Natural killer cell treated with Interleukin-12 subunit alpha and Interleukin-12 subunit beta and Interleukin-15 and Interleukin-18, amount 100 ng/mL, for 72 hours (primary cell): Measurements from ENCODE around the gene CCDC57. TPM values are rescaled to one million over a fixed set of nuclear protein-coding genes. Genes with fewer than 3 reads are reported as not detected.
"Not testable (repeated sequence)": the region's sequence is repeated elsewhere in the genome, so short reads cannot be mapped to it uniquely, and the experiment has no call there.

Source experiments
- ATAC-seq, 2 donors: fragments of 150-1000 bp; cut with Tn5 transposase in 1 of 2; sonication (Bioruptor Pico), chemical (Tn5 transposase) in 1 of 2; 2 replicates each; pipeline ENCODE4 v1.10.0; 2021
- DNase-seq: peaks from one replicate; pipeline ENCODE4 v3.0.0; 2022; ENCODE audit warnings: low spot score
- H3K27ac Mint-ChIP-seq, 2 donors: 1 replicate in 1 of 2; 2 replicates in 1 of 2; pipeline ENCODE4 v1.8.0; 2022; ENCODE audit warnings: mixed read lengths in 2 of 2, mild to moderate bottlenecking in 1 of 2, moderate library complexity in 1 of 2
- H3K27me3 Mint-ChIP-seq, 2 donors: 1 replicate in 1 of 2; 2 replicates in 1 of 2; pipeline ENCODE4 v1.8.0; 2022; ENCODE audit warnings: mixed read lengths in 2 of 2
- H3K36me3 Mint-ChIP-seq: one replicate; pipeline ENCODE4 v1.8.0; 2022; ENCODE audit warnings: mixed read lengths
- H3K4me1 Mint-ChIP-seq, 2 donors: 1 replicate in 1 of 2; 2 replicates in 1 of 2; pipeline ENCODE4 v1.8.0; 2022; ENCODE audit warnings: low read depth in 2 of 2, mixed read lengths in 2 of 2, mild to moderate bottlenecking in 1 of 2
- H3K4me3 Mint-ChIP-seq: one replicate; pipeline ENCODE4 v1.8.0; 2022; ENCODE audit warnings: mixed read lengths
- H3K9me3 Mint-ChIP-seq: 2 replicates; pipeline ENCODE4 v1.8.0; 2022; ENCODE audit warnings: mixed read lengths
- total RNA-seq, 2 donors: library from RNA; stranded (reverse); gene quantifications; one replicate each; pipeline ENCODE4 v1.2.3, GENCODE V29; 2022

CCDC57 gene
- total RNA-seq, 2 donors from 2014 or later = 34.0 to 82.2 TPM

DNA sequence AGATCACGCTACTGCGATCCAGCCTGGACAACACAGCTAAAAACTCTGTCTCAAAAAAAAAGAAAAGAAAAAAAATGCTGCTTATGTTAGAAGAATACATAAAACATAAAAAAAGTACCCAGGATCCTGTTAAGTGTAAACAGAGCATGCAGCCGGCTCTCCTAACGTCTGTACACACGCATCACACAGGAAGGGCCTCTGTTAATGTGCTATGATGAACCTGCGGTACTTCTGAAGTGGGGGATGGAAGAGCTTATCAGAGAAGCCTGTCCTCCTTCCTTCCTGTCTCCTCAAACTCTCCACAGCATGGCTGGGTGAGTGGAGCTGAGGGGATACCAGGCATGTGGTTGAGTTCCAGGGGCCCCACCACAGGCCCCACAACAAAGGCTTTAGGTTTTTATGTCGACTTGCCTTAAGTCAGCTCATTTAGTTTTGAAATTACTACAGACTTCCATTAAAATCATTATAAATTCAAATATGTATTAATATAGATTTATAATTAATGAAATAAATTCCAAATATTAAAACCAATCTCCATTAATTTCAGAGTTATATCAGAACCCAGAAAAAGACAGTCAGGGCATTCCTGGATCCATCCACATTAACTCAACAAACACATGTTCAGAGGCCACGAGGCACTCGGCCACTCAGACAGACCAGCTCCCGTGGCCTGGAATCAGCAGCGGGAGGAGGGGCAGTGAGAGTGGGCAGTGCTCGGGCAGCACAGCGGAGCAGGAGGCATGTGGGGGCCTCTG is 11.7 kb downstream of the CCDC57 start:
- H3K27ac Mint-ChIP-seq = peak overlapping the region; percentile 69 to 87
- peak overlapping the region; percentile 58 for H3K4me3 Mint-ChIP-seq
- ATAC-seq (peak; percentile 83 to 92), DNase-seq (no peak)
- peaks cover 26 to 35% of the 10 kb centered on the region in 2 donors for H3K4me1 Mint-ChIP-seq
- peaks cover 4% of the 10 kb centered on the region for H3K36me3 Mint-ChIP-seq
- no peaks in the 10 kb centered on the region for H3K27me3 Mint-ChIP-seq
- no peaks in the 10 kb centered on the region for H3K9me3 Mint-ChIP-seq

DNA sequence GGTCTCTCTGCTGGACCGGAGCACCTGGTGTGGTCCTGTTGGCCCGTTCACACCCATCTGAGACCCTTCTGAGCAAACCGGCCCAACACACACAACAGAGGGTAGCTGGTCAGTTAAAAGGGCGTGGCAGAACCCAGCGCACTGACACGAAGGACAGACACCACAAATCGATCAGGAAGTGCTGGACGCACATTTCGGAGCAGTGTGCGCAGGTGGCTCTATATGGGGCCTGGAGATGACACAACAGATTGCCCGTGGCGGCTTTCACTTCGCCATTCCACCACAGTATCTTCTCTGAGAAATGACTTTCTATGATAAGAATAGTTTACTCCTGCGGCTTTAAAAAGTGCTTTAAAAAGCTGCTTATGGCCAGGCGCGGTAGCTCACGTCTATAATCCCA is 12.5 kb downstream of the CCDC57 start:
- H3K4me3 Mint-ChIP-seq = peak overlapping the region; percentile 58
- no peaks in the 10 kb centered on the region for H3K27me3 Mint-ChIP-seq
- ATAC-seq = no peak

DNA sequence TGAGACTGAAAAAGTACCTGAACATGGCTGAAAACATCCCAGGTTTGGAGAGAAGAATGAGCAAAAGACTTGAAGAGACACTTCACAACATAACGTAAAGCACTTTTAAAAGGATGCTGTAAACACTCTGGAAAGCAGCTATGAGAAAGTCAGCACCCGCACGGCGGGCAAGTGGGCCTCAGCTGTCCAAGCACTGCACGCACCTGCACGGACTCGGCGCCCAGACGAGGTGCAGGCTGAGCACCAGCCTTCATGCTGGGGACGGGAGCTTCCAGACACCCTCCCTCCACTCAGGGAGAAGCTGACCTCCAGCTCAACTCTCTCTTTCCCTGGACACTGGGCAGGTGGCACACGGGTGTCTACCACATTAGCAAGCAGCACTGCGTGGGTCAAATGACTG is 13.1 kb downstream of the CCDC57 start:
- H3K27ac Mint-ChIP-seq = no peak overlapping the region
- H3K9me3 Mint-ChIP-seq = no peaks in the 10 kb centered on the region
- peaks cover 13 to 23% of the 10 kb centered on the region in 2 donors for H3K4me1 Mint-ChIP-seq
- ATAC-seq (no peak), DNase-seq (no peak)
- no peak overlapping the region for H3K4me3 Mint-ChIP-seq
- peaks cover 4% of the 10 kb centered on the region for H3K36me3 Mint-ChIP-seq
- H3K27me3 Mint-ChIP-seq = no peaks in the 10 kb centered on the region

More for the DNA sequence above, 12.5 kb downstream of the CCDC57 start:
- peaks cover 18 to 28% of the 10 kb centered on the region in 2 donors for H3K4me1 Mint-ChIP-seq
- H3K27ac Mint-ChIP-seq = peak overlapping the region; percentile 69 to 87
- H3K9me3 Mint-ChIP-seq = no peaks in the 10 kb centered on the region
- peaks cover 4% of the 10 kb centered on the region for H3K36me3 Mint-ChIP-seq
- DNase-seq = no peak

DNA sequence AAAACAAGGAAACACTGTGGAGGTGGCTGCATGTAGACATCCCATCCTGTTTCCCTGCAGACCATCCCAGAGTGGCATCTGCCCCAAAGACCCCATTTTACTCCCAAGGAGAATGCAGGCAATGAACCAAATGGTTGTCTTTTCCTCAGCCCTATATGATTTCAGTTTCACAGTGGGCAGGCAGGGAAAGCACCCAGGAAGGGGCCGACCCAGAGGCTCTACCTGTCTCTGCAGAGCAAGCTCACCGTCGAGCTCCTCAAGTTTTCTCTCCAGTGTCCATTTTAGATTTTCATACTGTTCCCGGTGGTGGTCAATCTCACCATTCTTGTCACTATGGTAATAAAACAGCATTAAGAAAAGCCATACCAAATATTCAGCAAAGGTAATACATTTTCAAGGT is 14.6 kb downstream of the CCDC57 start:
- no peaks in the 10 kb centered on the region for H3K27me3 Mint-ChIP-seq
- no peaks in the 10 kb centered on the region for H3K9me3 Mint-ChIP-seq
- DNase-seq (no peak), ATAC-seq (no peak)
- H3K36me3 Mint-ChIP-seq = peaks cover 14% of the 10 kb centered on the region
- H3K4me3 Mint-ChIP-seq = peak overlapping the region; percentile 7
- peaks cover 13 to 20% of the 10 kb centered on the region in 2 donors for H3K4me1 Mint-ChIP-seq
- no peak overlapping the region for H3K27ac Mint-ChIP-seq

DNA sequence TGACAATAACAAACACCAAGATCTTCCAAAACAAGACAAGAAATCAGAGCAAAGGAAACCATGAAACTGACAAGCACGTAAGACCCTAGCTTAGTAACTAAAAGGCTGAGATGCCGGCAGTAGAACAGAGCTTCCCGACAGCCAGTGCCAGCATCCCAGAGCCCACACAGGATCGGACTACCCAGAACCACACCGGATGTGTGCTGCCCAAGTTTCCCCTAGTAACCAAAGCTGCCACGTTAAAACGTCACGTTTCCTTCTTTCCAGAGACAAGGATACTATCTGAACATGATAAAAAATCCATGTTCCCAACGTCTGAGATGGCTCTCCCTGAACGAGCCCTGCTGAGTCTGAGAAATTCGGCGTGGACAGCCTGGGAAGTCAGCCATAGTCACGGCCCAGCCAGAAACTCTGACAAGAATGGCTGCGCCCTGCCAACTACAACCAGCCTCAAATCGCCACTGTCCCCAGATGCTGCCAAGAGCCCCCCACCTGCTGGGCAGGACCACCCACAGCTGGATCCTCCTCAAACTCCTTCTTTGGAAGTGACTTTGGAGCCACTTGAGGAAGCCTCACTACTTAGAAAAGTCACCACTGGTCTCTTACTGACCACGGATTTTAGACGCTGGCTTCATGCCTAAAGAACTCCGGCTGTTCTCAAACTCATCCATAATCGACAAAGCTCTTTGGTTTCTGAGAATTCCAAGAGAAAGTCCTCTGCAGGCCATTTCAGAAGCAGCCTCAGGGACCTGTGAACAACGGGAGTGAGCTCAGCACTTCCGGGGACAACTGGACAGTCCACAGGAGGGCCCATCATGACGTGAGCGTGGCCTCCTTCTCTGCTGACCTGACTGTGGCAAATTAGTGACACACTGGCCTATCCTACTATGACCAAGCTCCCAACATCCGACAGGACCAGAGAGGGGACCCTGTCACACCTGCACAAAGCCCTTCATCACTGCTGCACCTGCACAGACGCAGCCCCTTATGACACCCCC is 16.7 kb downstream of the CCDC57 start:
- H3K4me1 Mint-ChIP-seq = peaks cover 13 to 14% of the 10 kb centered on the region in 2 donors
- H3K4me3 Mint-ChIP-seq = no peak overlapping the region
- H3K27ac Mint-ChIP-seq = no peak overlapping the region
- no peak for DNase-seq
- peaks cover 14% of the 10 kb centered on the region for H3K36me3 Mint-ChIP-seq
- no peak for ATAC-seq
- no peaks in the 10 kb centered on the region for H3K9me3 Mint-ChIP-seq
- no peaks in the 10 kb centered on the region for H3K27me3 Mint-ChIP-seq

DNA sequence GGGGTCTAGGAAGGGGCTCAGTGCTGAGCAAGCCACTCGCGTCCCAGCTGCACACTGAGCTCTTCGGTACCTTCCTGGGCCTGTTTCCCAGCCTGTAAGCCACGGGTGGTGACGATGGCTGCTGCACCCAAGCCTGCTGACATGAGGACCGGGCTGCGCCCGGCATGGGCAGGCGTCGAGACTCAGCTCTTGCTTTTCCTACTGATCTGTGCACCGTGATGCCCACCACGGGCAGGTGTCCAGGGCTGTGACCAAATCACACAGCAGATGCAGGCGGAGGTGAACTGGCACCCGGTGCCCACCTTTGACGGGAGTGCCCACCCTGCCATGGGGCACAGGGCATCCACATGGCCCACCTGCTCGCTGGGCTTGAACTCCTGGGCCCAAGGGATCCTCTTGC is 17.9 kb downstream of the CCDC57 start:
- Mint-ChIP-seq H3K27ac (no peak overlapping the region), H3K36me3 (peaks cover 14% of the 10 kb centered on the region), H3K27me3 (no peaks in the 10 kb centered on the region), H3K4me3 (no peak overlapping the region), H3K4me1 (peaks cover 7% of the 10 kb centered on the region in 2 donors), H3K9me3 (no peaks in the 10 kb centered on the region)
- ATAC-seq (no peak), DNase-seq (no peak)

DNA sequence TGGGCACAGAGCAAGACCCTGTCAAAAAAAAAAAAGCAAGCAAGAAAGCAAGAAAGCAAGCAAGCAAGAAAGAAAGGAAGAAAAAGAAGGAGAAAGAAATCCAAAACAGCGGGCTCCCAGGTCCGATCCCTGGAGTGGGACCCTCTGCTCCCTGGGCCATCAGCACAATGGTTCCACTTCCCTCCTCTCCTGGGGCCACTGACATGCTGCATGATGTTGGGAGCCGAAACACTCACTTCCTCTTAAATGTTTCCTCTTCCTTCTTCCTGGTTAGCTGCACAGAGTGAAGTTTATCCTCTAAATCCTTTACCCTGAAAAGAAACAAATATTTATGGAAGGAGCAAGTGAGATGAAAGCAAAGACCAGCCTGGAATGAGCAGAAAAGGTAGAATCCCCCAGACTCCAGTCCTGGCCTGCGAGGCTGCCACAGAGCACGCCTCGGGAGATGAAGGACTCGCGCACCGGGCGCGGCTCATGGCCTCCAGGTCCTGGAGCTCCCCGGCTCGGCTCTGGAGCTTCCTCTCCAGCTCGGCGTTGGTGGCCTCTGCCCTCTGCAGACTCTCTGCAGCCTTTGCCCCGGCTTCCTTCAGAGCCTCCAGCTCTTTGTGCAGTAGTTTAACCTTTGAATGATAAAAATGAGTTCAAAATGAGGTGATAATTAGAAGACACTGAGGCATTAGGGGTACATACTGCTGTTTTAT is 19.0 kb downstream of the CCDC57 start:
- Mint-ChIP-seq H3K27ac (no peak overlapping the region), H3K4me3 (no peak overlapping the region), H3K4me1 (peaks cover 7% of the 10 kb centered on the region in 2 donors), H3K36me3 (peaks cover 14% of the 10 kb centered on the region), H3K9me3 (no peaks in the 10 kb centered on the region), H3K27me3 (no peaks in the 10 kb centered on the region)
- ATAC-seq = no peak
- no peak for DNase-seq

DNA sequence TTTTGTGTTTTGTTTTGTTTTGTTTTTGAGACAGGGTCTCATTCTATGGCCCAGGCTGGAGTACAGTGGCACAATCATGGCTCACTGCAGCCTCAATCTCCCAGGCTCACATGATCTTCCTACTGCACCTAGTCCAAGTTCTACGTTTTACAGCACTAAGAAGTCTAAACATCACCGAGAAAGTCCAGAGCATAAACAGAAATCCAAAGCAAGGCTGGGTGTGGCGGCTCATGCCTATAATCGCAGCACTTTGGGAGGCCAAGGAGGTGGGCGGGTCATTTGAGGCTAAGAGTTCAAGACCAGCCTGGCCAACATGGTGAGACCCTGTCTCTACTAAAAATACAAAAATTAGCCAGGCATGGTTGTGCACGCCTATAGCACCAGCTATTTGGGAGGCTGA is 19.6 kb downstream of the CCDC57 start:
- ATAC-seq, H3K27me3 Mint-ChIP-seq, H3K9me3 Mint-ChIP-seq, DNase-seq, H3K4me1 Mint-ChIP-seq, H3K4me3 Mint-ChIP-seq, H3K27ac Mint-ChIP-seq: not testable (repeated sequence)
- H3K36me3 Mint-ChIP-seq = peaks cover 11% of the 10 kb centered on the region

DNA sequence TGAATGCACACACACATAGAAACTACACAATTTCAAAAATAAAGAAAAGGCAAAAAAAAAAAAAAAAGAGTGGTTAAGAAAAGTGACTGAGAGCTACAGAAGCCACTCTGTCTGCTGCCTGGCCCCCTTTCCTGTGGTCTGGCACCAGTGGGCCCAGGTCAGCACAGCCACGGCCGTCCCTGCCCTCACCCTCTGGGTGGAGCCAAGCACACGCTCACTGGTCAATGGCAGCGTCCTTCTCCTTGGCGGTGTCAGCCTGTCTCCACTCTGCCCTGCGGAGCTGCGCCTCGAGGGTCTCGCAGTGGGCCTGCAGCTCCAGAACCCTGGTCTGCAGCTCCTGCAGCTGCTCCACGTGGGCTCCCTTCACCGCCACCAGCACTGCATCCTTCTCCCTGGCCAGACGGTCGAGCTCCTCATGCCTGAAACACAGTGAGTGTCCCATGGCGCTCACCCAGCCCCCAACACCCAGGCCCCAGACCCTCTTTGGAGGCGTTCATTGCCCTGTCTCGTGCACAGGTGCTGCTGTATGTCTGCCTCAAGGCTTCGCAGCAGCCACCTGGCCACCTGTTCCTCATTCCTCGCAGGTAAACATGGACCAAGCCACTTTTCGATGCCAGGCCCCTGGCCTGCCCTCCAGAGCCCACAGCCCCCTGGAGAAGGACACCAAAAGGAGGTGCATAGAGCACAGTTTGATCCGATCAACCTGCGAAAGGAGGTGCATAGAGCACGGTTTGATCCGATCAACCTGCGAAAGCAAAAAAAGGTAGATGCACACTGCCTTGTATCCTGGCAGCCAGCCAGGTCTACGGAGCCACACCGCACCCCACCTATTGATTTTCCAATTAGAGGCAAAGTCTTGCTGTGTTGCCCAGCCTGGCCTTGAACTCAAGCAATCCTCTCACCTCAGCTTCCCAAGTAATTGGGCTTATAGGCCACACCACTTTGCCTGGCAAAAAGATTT is 24.4 kb downstream of the CCDC57 start:
- H3K4me3 Mint-ChIP-seq = no peak overlapping the region
- H3K27me3 Mint-ChIP-seq = no peaks in the 10 kb centered on the region
- H3K4me1 Mint-ChIP-seq = no peaks in the 10 kb centered on the region

DNA sequence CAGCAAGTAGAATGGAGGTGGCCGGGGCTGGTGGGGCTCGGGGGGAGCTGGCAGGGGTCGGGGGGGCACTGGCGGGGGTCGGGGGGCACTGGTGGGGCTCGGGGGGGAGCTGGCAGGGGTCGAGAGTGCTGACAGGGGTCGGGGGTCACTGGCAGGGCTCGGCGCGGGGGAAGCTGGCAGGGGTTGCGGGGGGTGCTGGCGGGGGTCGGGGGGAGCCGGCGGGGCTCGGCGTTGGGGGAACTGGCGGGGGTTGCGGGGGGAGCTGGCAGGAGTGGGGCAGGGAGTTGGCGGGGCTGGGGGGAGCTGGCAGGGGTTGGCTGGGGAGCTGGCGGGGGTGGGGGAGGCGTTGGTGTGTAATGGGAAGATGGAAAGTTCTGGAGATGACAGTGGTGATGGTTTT is 25.1 kb downstream of the CCDC57 start:
- no peak overlapping the region for H3K4me3 Mint-ChIP-seq
- H3K9me3 Mint-ChIP-seq = no peaks in the 10 kb centered on the region
- H3K36me3 Mint-ChIP-seq = no peaks in the 10 kb centered on the region
- no peak overlapping the region for H3K27ac Mint-ChIP-seq
- no peaks in the 10 kb centered on the region for H3K4me1 Mint-ChIP-seq
- DNase-seq (no peak), ATAC-seq (no peak)
- no peaks in the 10 kb centered on the region for H3K27me3 Mint-ChIP-seq

More for the DNA sequence above, 24.4 kb downstream of the CCDC57 start:
- DNase-seq (no peak), ATAC-seq (no peak)
- H3K9me3 Mint-ChIP-seq = no peaks in the 10 kb centered on the region
- H3K36me3 Mint-ChIP-seq = peaks cover 3% of the 10 kb centered on the region
- no peak overlapping the region for H3K27ac Mint-ChIP-seq

DNA sequence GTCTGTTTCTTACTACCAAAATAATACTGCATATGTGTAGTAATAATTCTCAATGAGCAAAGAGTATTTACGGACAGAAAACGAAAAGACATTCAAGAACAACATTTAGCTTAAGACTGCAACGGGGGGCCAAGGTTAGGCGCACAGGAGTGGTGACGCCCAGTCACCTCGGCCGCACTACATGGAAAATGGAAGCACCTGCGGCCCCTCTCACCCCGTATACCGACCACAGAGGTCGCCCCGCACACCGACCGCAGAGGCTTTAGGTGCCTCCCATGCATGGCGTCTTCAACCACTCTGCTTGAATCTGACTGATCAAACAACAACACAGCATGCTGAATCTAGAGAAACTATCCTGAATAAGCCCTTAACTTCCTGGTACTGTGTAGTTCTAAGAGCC is 26.4 kb downstream of the CCDC57 start:
- ATAC-seq = no peak
- Mint-ChIP-seq H3K27me3 (no peaks in the 10 kb centered on the region), H3K4me1 (no peaks in the 10 kb centered on the region), H3K9me3 (no peaks in the 10 kb centered on the region), H3K27ac (no peak overlapping the region), H3K4me3 (no peak overlapping the region), H3K36me3 (no peaks in the 10 kb centered on the region)
- no peak for DNase-seq

DNA sequence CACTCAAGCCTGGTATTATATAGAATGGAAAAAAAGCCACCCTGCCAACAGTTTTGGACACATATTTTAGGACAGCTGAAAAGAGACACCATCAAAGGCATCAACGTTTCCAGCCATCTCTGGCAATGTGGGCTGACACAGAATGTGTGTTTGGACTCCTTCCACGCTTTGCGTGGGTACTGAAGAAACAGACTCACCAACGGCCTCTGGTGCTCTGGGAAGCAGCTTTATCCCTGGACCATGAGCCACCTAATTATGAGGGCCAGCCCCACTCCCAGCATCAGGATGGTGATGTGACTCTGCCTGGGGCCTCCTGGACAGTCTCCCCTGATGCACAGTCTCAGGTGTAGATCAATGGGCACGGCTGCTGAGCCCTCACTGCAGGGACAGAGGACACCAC is 27.9 kb downstream of the CCDC57 start:
- ATAC-seq (no peak), DNase-seq (no peak)
- no peaks in the 10 kb centered on the region for H3K9me3 Mint-ChIP-seq
- no peak overlapping the region for H3K27ac Mint-ChIP-seq
- no peak overlapping the region for H3K4me3 Mint-ChIP-seq
- no peaks in the 10 kb centered on the region for H3K27me3 Mint-ChIP-seq
- no peaks in the 10 kb centered on the region for H3K4me1 Mint-ChIP-seq
- H3K36me3 Mint-ChIP-seq = no peaks in the 10 kb centered on the region
